Measurements from ENCODE around the gene SLC12A1.

The SLC12A1 gene

DNA sequence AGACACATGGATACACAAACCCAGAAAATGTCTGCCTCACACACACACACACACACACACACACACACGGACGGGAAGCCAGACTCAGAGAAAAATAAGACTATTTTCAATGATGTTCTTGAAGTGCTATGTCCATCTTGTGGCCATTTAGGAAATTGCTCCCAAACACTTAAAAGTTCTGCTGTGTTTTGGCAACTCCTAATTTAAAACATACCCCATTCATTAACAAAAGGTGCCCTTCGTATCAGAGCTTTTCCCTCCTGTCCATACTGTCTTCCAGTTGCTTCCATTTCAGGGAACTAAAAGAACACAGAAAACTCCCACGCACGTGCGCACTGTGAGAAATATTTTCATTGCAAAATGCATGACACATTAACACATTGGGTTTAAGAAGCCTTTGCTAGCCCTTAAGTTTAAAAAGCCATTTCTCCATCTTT lies 44.6 kb downstream of the SLC12A1 start:
- Histone ChIP-seq H3F3A (ENCODE audit: insufficient read depth, low read length) (no peaks in the 10 kb centered on the region), H3K27ac (ENCODE audit: low read length) (no peak overlapping the region), H2AFZ (ENCODE audit: low read length) (no peak overlapping the region), H3K9ac (ENCODE audit: low read length) (no peak overlapping the region), H3K4me3 (ENCODE audit: low read length) (no peak overlapping the region), H3K79me2 (ENCODE audit: low read length) (no peaks in the 10 kb centered on the region), H3K27me3 (replicated peaks; ENCODE audit: insufficient read depth, low read length) (no peaks in the 10 kb centered on the region), H3K9me2 (replicated peaks; ENCODE audit: insufficient read depth, low read length) (no peaks in the 10 kb centered on the region), H3K4me2 (ENCODE audit: low read depth, low read length) (no peak overlapping the region), H4K20me1 (ENCODE audit: insufficient read depth, low read length) (no peaks in the 10 kb centered on the region), H3K36me3 (replicated peaks; ENCODE audit: insufficient read depth, low read length) (no peaks in the 10 kb centered on the region), H3K4me1 (ENCODE audit: low read length) (no peaks in the 10 kb centered on the region), H3K9me3 (replicated peaks; ENCODE audit: insufficient read depth, low read length) (no peaks in the 10 kb centered on the region)
- no peak for TF ChIP-seq EZH2 (optimal IDR thresholded peaks at IDR 0.05; ENCODE audit: low read depth, low read length)
- TF ChIP-seq EZH2phosphoT487 (IDR thresholded peaks at IDR 0.05; ENCODE audit: low read length), result no peak
- TF ChIP-seq, protein P1, sequence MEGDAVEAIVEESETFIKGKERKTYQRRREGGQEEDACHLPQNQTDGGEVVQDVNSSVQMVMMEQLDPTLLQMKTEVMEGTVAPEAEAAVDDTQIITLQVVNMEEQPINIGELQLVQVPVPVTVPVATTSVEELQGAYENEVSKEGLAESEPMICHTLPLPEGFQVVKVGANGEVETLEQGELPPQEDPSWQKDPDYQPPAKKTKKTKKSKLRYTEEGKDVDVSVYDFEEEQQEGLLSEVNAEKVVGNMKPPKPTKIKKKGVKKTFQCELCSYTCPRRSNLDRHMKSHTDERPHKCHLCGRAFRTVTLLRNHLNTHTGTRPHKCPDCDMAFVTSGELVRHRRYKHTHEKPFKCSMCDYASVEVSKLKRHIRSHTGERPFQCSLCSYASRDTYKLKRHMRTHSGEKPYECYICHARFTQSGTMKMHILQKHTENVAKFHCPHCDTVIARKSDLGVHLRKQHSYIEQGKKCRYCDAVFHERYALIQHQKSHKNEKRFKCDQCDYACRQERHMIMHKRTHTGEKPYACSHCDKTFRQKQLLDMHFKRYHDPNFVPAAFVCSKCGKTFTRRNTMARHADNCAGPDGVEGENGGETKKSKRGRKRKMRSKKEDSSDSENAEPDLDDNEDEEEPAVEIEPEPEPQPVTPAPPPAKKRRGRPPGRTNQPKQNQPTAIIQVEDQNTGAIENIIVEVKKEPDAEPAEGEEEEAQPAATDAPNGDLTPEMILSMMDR (IDR thresholded peaks at IDR 0.05; ENCODE audit: low read length), result peak; percentile 53
- DNase-seq, result peak; percentile 65

DNA sequence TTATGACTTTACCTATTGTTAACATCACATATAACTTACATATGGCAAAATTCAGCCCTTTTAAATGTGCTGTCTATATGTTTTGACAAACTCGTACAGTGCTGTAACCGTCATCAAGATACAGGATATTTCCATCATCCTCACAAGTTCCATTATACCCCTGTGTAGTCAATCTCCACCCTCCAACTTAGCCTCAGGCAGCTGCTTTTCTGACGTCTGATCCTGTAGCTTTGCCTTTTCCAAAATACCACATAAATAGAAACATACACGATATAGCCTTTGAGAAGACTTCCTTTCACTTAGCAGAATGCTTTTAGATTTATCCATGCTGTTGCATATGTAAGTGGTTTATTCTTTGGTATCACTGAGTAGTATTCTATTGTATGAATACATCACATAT lies 47.1 kb downstream of the SLC12A1 start:
- DNase-seq, result no peak
- no peaks in the 10 kb centered on the region for H3F3A ChIP-seq (ENCODE audit: insufficient read depth, low read length)
- no peaks in the 10 kb centered on the region for H3K9me3 ChIP-seq (replicated peaks; ENCODE audit: insufficient read depth, low read length)
- H3K4me3 ChIP-seq (ENCODE audit: low read length), result no peak overlapping the region
- no peaks in the 10 kb centered on the region for H3K79me2 ChIP-seq (ENCODE audit: low read length)
- no peak for TF ChIP-seq EZH2phosphoT487 (IDR thresholded peaks at IDR 0.05; ENCODE audit: low read length)
- TF ChIP-seq, protein P1 (IDR thresholded peaks at IDR 0.05; ENCODE audit: low read length), result no peak
- no peak for TF ChIP-seq EZH2 (optimal IDR thresholded peaks at IDR 0.05; ENCODE audit: low read depth, low read length)
- H3K4me1 ChIP-seq (ENCODE audit: low read length), result no peaks in the 10 kb centered on the region
- H3K27ac ChIP-seq (ENCODE audit: low read length), result no peak overlapping the region
- no peaks in the 10 kb centered on the region for H3K36me3 ChIP-seq (replicated peaks; ENCODE audit: insufficient read depth, low read length)
- no peaks in the 10 kb centered on the region for H4K20me1 ChIP-seq (ENCODE audit: insufficient read depth, low read length)
- no peaks in the 10 kb centered on the region for H3K27me3 ChIP-seq (replicated peaks; ENCODE audit: insufficient read depth, low read length)
- H2AFZ ChIP-seq (ENCODE audit: low read length), result no peak overlapping the region
- H3K9me2 ChIP-seq (replicated peaks; ENCODE audit: insufficient read depth, low read length), result no peaks in the 10 kb centered on the region
- no peak overlapping the region for H3K4me2 ChIP-seq (ENCODE audit: low read depth, low read length)
- no peak overlapping the region for H3K9ac ChIP-seq (ENCODE audit: low read length)

- H2AFZ ChIP-seq (ENCODE audit: low read length), result no peak overlapping the region
- no peaks in the 10 kb centered on the region for H3F3A ChIP-seq (ENCODE audit: insufficient read depth, low read length)
These were observed 59.0 kb downstream of the SLC12A1 start for GRCh38 chr15:48265135-48265534.

More at GRCh38 chr15:48265135-48265534, 59.0 kb downstream of the SLC12A1 start:
- Histone ChIP-seq H3K36me3 (replicated peaks; ENCODE audit: insufficient read depth, low read length) (no peaks in the 10 kb centered on the region), H4K20me1 (ENCODE audit: insufficient read depth, low read length) (no peaks in the 10 kb centered on the region), H3K4me2 (ENCODE audit: low read depth, low read length) (no peak overlapping the region), H3K9ac (ENCODE audit: low read length) (no peak overlapping the region), H3K9me2 (replicated peaks; ENCODE audit: insufficient read depth, low read length) (no peaks in the 10 kb centered on the region), H3K4me1 (ENCODE audit: low read length) (no peaks in the 10 kb centered on the region), H3K27me3 (replicated peaks; ENCODE audit: insufficient read depth, low read length) (no peaks in the 10 kb centered on the region), H3K9me3 (replicated peaks; ENCODE audit: insufficient read depth, low read length) (no peaks in the 10 kb centered on the region), H3K4me3 (ENCODE audit: low read length) (no peak overlapping the region), H3K79me2 (ENCODE audit: low read length) (no peaks in the 10 kb centered on the region), H3K27ac (ENCODE audit: low read length) (no peak overlapping the region)
- TF ChIP-seq, protein P1 (IDR thresholded peaks at IDR 0.05; ENCODE audit: low read length), result no peak
- TF ChIP-seq EZH2 (optimal IDR thresholded peaks at IDR 0.05; ENCODE audit: low read depth, low read length), result no peak
- TF ChIP-seq EZH2phosphoT487 (IDR thresholded peaks at IDR 0.05; ENCODE audit: low read length), result no peak
- DNase-seq, result no peak

Data from MM.1S (cell line).